HG02840 (cell line): Measurements from ENCODE around the gene ZNF516.
"Not testable (repeated sequence)": the region's sequence is repeated elsewhere in the genome, so short reads cannot be mapped to it uniquely, and the experiment has no call there.

ENCODE experiments used
- ATAC-seq: cut with Tn5 transposase; IDR thresholded peaks from one replicate; pipeline ENCODE4 v1.9.1; 2021; ENCODE audit warnings: mild to moderate bottlenecking, moderate library complexity, moderate number of reproducible peaks; ENCODE audit not compliant: unreplicated experiment, low FRiP score

Gene ZNF516

GRCh38 chr18:76491473-76491775, 3.6 kb downstream of the ZNF516 start:
- no peak for ATAC-seq

GRCh38 chr18:76490670-76491472, 4.2 kb downstream of the ZNF516 start:
- ATAC-seq, result no peak

- ATAC-seq, result no peak
Measured at GRCh38 chr18:76490033-76490432, 5.0 kb downstream of the ZNF516 start.

GRCh38 chr18:76489081-76489480, 6.0 kb downstream of the ZNF516 start:
- no peak for ATAC-seq

- ATAC-seq, result no peak
Measured at GRCh38 chr18:76488190-76488589, 6.9 kb downstream of the ZNF516 start.

- no peak for ATAC-seq
Measured at GRCh38 chr18:76487782-76488181, 7.3 kb downstream of the ZNF516 start.

- no peak for ATAC-seq
Measured at GRCh38 chr18:76487070-76487469, 8.0 kb downstream of the ZNF516 start.

GRCh38 chr18:76486574-76486973, 8.5 kb downstream of the ZNF516 start:
- no peak for ATAC-seq

- ATAC-seq, result no peak
Measured at GRCh38 chr18:76486038-76486437, 9.0 kb downstream of the ZNF516 start.

- peak; percentile 80 for ATAC-seq
Measured at GRCh38 chr18:76484749-76485387, 10.2 kb downstream of the ZNF516 start.

GRCh38 chr18:76483780-76484179, 11.3 kb downstream of the ZNF516 start:
- no peak for ATAC-seq

- ATAC-seq, result no peak
Measured at GRCh38 chr18:76482971-76483691, 11.9 kb downstream of the ZNF516 start.

- no peak for ATAC-seq
Measured at GRCh38 chr18:76482267-76482666, 12.8 kb downstream of the ZNF516 start.

- no peak for ATAC-seq
Measured at GRCh38 chr18:76480913-76481312, 14.1 kb downstream of the ZNF516 start.

GRCh38 chr18:76479351-76480238, 15.4 kb downstream of the ZNF516 start:
- ATAC-seq, result no peak

- ATAC-seq, result peak; percentile 50
Measured at GRCh38 chr18:76476665-76477561, 18.1 kb downstream of the ZNF516 start.

GRCh38 chr18:76475450-76476194, 19.4 kb downstream of the ZNF516 start:
- ATAC-seq, result no peak

- no peak for ATAC-seq
Measured at GRCh38 chr18:76474824-76475223, 20.2 kb downstream of the ZNF516 start.

GRCh38 chr18:76473521-76473920, 21.5 kb downstream of the ZNF516 start:
- ATAC-seq, result not testable (repeated sequence)
